Calu3 (cell line): Measurements from ENCODE around the gene MVD. TPM values are rescaled to one million over a fixed set of nuclear protein-coding genes. Genes with fewer than 3 reads are reported as not detected.
"Not testable (repeated sequence)": the region's sequence is repeated elsewhere in the genome, so short reads cannot be mapped to it uniquely, and the experiment has no call there.

ENCODE experiments used
- BruUV-seq: library from RNA; stranded (reverse); fragments of 400-500 nt; replicated peaks from 2 replicates; lab custom pipeline; 2021; lab: Mats Ljungman, UMichigan
- CTCF ChIA-PET: fragments of 300-600 bp; sonication (Branson Sonifier 250); formaldehyde crosslinking; loops from one replicate; lab custom pipeline; 2022; ENCODE audit warnings: antibody characterized with exemption; lab: Charles Lee
- DNase-seq: peaks from one replicate; pipeline ENCODE4 v3.0.0; 2022
- H3K27ac Mint-ChIP-seq: one replicate; pipeline ENCODE4 v1.8.0; 2022; ENCODE audit warnings: mixed read lengths; ENCODE audit not compliant: unreplicated experiment
- H3K27me3 Mint-ChIP-seq: one replicate; pipeline ENCODE4 v1.8.0; 2022; ENCODE audit warnings: mixed read lengths; ENCODE audit not compliant: unreplicated experiment
- H3K36me3 Mint-ChIP-seq: one replicate; pipeline ENCODE4 v1.8.0; 2022; ENCODE audit warnings: mild to moderate bottlenecking, moderate library complexity, mixed read lengths; ENCODE audit not compliant: insufficient read depth, unreplicated experiment
- H3K4me1 Mint-ChIP-seq: one replicate; pipeline ENCODE4 v1.8.0; 2022; ENCODE audit warnings: mild to moderate bottlenecking, low read depth, mixed read lengths; ENCODE audit not compliant: unreplicated experiment
- H3K4me3 Mint-ChIP-seq: one replicate; pipeline ENCODE4 v1.8.0; 2022; ENCODE audit warnings: mild to moderate bottlenecking, low read depth, moderate library complexity, mixed read lengths; ENCODE audit not compliant: unreplicated experiment
- H3K9me3 Mint-ChIP-seq: one replicate; pipeline ENCODE4 v1.8.0; 2022; ENCODE audit warnings: low read depth, mixed read lengths; ENCODE audit not compliant: unreplicated experiment
- intact Hi-C: fragments of 100-400 bp; cut with micrococcal nuclease; formaldehyde crosslinking; loops from one replicate; pipeline ENCODE4 v1.10.0; 2022; ENCODE audit not compliant: unreplicated experiment
- total RNA-seq: library from RNA; stranded (reverse); gene quantifications from 2 replicates; pipeline ENCODE4 v1.2.3, GENCODE V29; 2022
- TF ChIP-seq, protein P1 (sequence below): fragments of 200-600 bp; IDR thresholded peaks from one replicate; pipeline ENCODE4 v1.8.0; 2022; ENCODE audit warnings: antibody characterized with exemption; ENCODE audit not compliant: unreplicated experiment

MVD gene
- total RNA-seq, 1 experiment from 2014 or later, result 152 TPM

GRCh38 chr16:88610080-88610479, 52.8 kb downstream of the MVD start:
- H3K36me3 Mint-ChIP-seq, result peaks cover 9% of the 10 kb centered on the region
- no TSS peak for BruUV-seq
- no peaks in the 10 kb centered on the region for H3K9me3 Mint-ChIP-seq
- peaks cover 13% of the 10 kb centered on the region for H3K4me1 Mint-ChIP-seq
- intact Hi-C loops, result no loop called here
- no peak overlapping the region for H3K27ac Mint-ChIP-seq
- no peak for DNase-seq
- TF ChIP-seq, protein P1, sequence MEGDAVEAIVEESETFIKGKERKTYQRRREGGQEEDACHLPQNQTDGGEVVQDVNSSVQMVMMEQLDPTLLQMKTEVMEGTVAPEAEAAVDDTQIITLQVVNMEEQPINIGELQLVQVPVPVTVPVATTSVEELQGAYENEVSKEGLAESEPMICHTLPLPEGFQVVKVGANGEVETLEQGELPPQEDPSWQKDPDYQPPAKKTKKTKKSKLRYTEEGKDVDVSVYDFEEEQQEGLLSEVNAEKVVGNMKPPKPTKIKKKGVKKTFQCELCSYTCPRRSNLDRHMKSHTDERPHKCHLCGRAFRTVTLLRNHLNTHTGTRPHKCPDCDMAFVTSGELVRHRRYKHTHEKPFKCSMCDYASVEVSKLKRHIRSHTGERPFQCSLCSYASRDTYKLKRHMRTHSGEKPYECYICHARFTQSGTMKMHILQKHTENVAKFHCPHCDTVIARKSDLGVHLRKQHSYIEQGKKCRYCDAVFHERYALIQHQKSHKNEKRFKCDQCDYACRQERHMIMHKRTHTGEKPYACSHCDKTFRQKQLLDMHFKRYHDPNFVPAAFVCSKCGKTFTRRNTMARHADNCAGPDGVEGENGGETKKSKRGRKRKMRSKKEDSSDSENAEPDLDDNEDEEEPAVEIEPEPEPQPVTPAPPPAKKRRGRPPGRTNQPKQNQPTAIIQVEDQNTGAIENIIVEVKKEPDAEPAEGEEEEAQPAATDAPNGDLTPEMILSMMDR, result peak; percentile 26
- no peak overlapping the region for H3K4me3 Mint-ChIP-seq
- H3K27me3 Mint-ChIP-seq, result no peaks in the 10 kb centered on the region
- CTCF ChIA-PET, result no interaction called here

- H3K36me3 Mint-ChIP-seq, intact Hi-C loops: not testable (repeated sequence)
These were observed 53.5 kb downstream of the MVD start for GRCh38 chr16:88609426-88609825.

DNA sequence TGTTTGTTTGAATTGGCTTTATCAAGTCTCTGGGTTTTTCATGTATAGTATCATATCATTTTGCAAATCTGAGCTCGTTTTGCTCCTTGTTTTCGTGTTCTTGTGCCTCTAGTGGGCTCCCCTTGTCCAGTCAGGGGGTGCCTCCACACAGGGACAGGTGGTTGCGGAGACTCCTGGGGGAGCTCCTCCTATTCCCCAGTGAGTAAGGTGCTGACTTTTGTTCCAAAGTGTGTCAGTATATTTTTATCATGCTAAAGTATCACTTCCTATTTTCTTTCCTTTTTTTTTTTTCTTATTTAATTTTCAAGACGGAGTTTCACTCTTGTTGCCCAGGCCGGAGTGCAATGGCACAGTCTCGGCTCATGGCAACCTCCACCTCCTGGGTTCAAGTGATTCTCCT, 54.8 kb downstream of the MVD start:
- Mint-ChIP-seq H3K4me3 (no peak overlapping the region), H3K27ac (no peak overlapping the region), H3K36me3 (peaks cover 9% of the 10 kb centered on the region), H3K27me3 (no peaks in the 10 kb centered on the region), H3K4me1 (no peaks in the 10 kb centered on the region), H3K9me3 (no peaks in the 10 kb centered on the region)
- DNase-seq, result no peak
- TF ChIP-seq, protein P1, result no peak
- no TSS peak for BruUV-seq
- CTCF ChIA-PET, result no interaction called here
- intact Hi-C loops, result no loop called here

More at GRCh38 chr16:88609426-88609825, 53.5 kb downstream of the MVD start:
- BruUV-seq, H3K27ac Mint-ChIP-seq, H3K4me1 Mint-ChIP-seq, DNase-seq, H3K27me3 Mint-ChIP-seq, H3K4me3 Mint-ChIP-seq, H3K9me3 Mint-ChIP-seq, CTCF ChIA-PET: not testable (repeated sequence)

DNA sequence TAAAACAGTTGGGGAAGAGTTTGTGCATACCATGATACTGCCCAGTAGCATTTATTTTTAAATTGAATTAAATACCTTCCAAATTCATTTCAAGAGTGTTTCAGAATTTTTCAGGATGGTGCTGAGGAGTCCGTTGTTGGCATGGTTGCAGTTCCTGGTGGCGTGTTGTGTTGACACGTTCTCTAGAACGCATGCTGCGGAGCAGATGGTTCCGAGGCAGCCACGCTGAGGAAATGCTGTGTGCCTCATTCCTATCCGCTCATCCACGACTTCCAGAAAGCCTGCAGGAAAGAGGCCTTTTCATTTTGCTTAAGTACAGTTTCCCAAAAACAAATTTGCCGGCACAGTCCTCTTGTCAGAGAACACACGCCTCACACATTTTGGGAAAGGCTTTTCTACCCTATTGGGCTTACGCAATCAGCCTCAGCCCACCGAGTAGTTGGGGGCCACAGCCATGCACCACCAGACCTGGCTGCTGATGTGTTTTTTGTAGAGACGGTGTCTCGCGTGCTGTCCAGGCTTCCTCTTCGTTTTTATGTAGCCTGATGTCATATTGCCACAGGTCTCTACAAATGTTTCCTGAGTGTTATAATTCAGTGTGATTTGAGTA, 56.6 kb downstream of the MVD start:
- Mint-ChIP-seq H3K27ac (no peak overlapping the region), H3K27me3 (no peaks in the 10 kb centered on the region), H3K4me3 (no peak overlapping the region), H3K4me1 (no peaks in the 10 kb centered on the region), H3K36me3 (peaks cover 15% of the 10 kb centered on the region), H3K9me3 (no peaks in the 10 kb centered on the region)
- intact Hi-C loops, result no loop called here
- no peak for DNase-seq
- no TSS peak for BruUV-seq
- CTCF ChIA-PET, result no interaction called here
- TF ChIP-seq, protein P1, result no peak
